Measurements from ENCODE around the gene ABCG4.
A peak's percentile ranks its signal among the peaks of the same experiment; 100 is the strongest.

ABCG4 gene

GRCh38 chr11:119118946-119119345 is 29.9 kb upstream of the ABCG4 start:
- Histone ChIP-seq H3K79me1 (replicated peaks; ENCODE audit: low read length, poor library complexity, severe bottlenecking) (peaks cover 5% of the 10 kb centered on the region), H2BK120ac (ENCODE audit: low read depth, low read length) (no peak overlapping the region), H3K4me1 (ENCODE audit: control insufficient read depth, insufficient read depth, low read depth, low read length) (peaks cover 4% of the 10 kb centered on the region), H3K27me3 (ENCODE audit: control insufficient read depth in 1 of 2, insufficient read depth in 1 of 2, low read length in 2 of 2) (no peaks in the 10 kb centered on the region), H2AFZ (ENCODE audit: low read depth, low read length) (no peak overlapping the region), H2BK12ac (ENCODE audit: low read length in 2 of 2) (no peak overlapping the region), H3K36me3 (ENCODE audit: control insufficient read depth in 1 of 2, insufficient read depth in 2 of 2, low read depth in 1 of 2, low read length in 2 of 2) (peaks cover 22 to 34% of the 10 kb centered on the region in 2 experiments), H3K4me3 (ENCODE audit: insufficient read depth in 1 of 2, low read depth in 1 of 2, low read length in 2 of 2) (no peak overlapping the region), H4K8ac (ENCODE audit: low read length) (no peak overlapping the region), H3K4me2 (ENCODE audit: low read length, poor library complexity, severe bottlenecking) (no peak overlapping the region), H2AK5ac (ENCODE audit: low read length, severe bottlenecking) (no peak overlapping the region), H3K4ac (ENCODE audit: low read depth in 1 of 2, low read length in 2 of 2) (no peak overlapping the region), H2BK5ac (ENCODE audit: low read depth, low read length, poor library complexity, severe bottlenecking) (no peak overlapping the region), H3K18ac (ENCODE audit: low read depth in 1 of 2, low read length in 2 of 2) (no peak overlapping the region), H4K91ac (ENCODE audit: low read length) (no peak overlapping the region), H3K23ac (ENCODE audit: low read length in 2 of 2) (no peak overlapping the region), H3K9ac (ENCODE audit: low read length) (no peak overlapping the region), H3K9me3 (ENCODE audit: control insufficient read depth, low read length) (no peaks in the 10 kb centered on the region), H3K14ac (ENCODE audit: low read length in 2 of 2) (no peak overlapping the region), H3K27ac (ENCODE audit: low read length, poor library complexity, severe bottlenecking) (no peak overlapping the region), H2BK15ac (ENCODE audit: low read depth, poor library complexity, severe bottlenecking) (no peak overlapping the region)
- no CpG with 5 or more reads among the region's 1 CpG for WGBS
- DNase-seq = no peak

DNA sequence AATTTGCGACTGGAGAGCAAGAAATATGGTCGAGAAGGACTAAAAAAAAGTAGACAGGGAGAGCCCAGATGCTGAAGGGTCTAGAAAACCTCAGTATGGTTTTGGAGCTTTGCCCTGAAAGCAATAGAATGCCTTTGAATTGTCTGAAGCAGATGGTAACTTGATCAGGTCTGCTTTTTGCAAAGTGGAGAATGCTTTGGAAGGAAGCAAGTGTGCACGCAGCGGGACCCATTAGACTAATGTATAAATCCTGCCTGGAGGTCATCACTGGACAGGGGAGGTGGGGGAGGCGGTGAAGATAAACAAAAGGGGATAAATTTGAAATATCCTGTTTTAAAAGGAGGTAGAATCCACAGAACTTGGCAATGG is 28.2 kb upstream of the ABCG4 start:
- no peaks in the 10 kb centered on the region for H3K9me3 ChIP-seq (ENCODE audit: control insufficient read depth, low read length)
- H3K27ac ChIP-seq (ENCODE audit: low read length, poor library complexity, severe bottlenecking) = peak overlapping the region; percentile 38
- H2AK5ac ChIP-seq (ENCODE audit: low read length, severe bottlenecking) = no peak overlapping the region
- H3K27me3 ChIP-seq (ENCODE audit: control insufficient read depth in 1 of 2, insufficient read depth in 1 of 2, low read length in 2 of 2) = no peaks in the 10 kb centered on the region
- peaks cover 13% of the 10 kb centered on the region for H3K79me1 ChIP-seq (replicated peaks; ENCODE audit: low read length, poor library complexity, severe bottlenecking)
- peak overlapping the region in 1 of 2 experiments; percentile 96 for H3K4me3 ChIP-seq (ENCODE audit: insufficient read depth in 1 of 2, low read depth in 1 of 2, low read length in 2 of 2)
- H2BK5ac ChIP-seq (ENCODE audit: low read depth, low read length, poor library complexity, severe bottlenecking) = no peak overlapping the region
- H2BK120ac ChIP-seq (ENCODE audit: low read depth, low read length) = no peak overlapping the region
- no peak overlapping the region for H3K23ac ChIP-seq (ENCODE audit: low read length in 2 of 2)
- H3K36me3 ChIP-seq (ENCODE audit: control insufficient read depth in 1 of 2, insufficient read depth in 2 of 2, low read depth in 1 of 2, low read length in 2 of 2) = peaks cover 26 to 38% of the 10 kb centered on the region in 2 experiments
- H2BK12ac ChIP-seq (ENCODE audit: low read length in 2 of 2) = no peak overlapping the region
- peak overlapping the region; percentile 92 for H4K8ac ChIP-seq (ENCODE audit: low read length)
- peak overlapping the region; percentile 95 for H3K9ac ChIP-seq (ENCODE audit: low read length)
- H3K4me1 ChIP-seq (ENCODE audit: control insufficient read depth, insufficient read depth, low read depth, low read length) = peaks cover 4% of the 10 kb centered on the region
- H2BK15ac ChIP-seq (ENCODE audit: low read depth, poor library complexity, severe bottlenecking) = no peak overlapping the region
- H3K4me2 ChIP-seq (ENCODE audit: low read length, poor library complexity, severe bottlenecking) = peak overlapping the region; percentile 69
- 56% methylated on average over 5 of the region's 5 CpGs for WGBS
- no peak overlapping the region for H2AFZ ChIP-seq (ENCODE audit: low read depth, low read length)
- H3K14ac ChIP-seq (ENCODE audit: low read length in 2 of 2) = no peak overlapping the region
- no peak overlapping the region for H4K91ac ChIP-seq (ENCODE audit: low read length)
- no peak overlapping the region for H3K4ac ChIP-seq (ENCODE audit: low read depth in 1 of 2, low read length in 2 of 2)
- DNase-seq = no peak
- H3K18ac ChIP-seq (ENCODE audit: low read depth in 1 of 2, low read length in 2 of 2) = no peak overlapping the region

GRCh38 chr11:119121008-119121810 is 27.6 kb upstream of the ABCG4 start, which contains the start of gene HINFP:
TSS of gene HINFP (plus strand) at chr11:119121580. CDS start at chr11:119126945, 5,365 bp downstream.
- Histone ChIP-seq H3K27ac (ENCODE audit: low read length, poor library complexity, severe bottlenecking) (peak within 1 kb of the TSS; percentile 74), H3K23ac (ENCODE audit: low read length in 2 of 2) (no peak within 1 kb of the TSS), H2BK12ac (ENCODE audit: low read length in 2 of 2) (peak within 1 kb of the TSS in 1 of 2 experiments; percentile 16), H3K9me3 (ENCODE audit: control insufficient read depth, low read length) (no peaks in the 10 kb centered on the region), H3K36me3 (ENCODE audit: control insufficient read depth in 1 of 2, insufficient read depth in 2 of 2, low read depth in 1 of 2, low read length in 2 of 2) (peaks cover 22 to 37% of the 10 kb centered on the region in 2 experiments), H2AK5ac (ENCODE audit: low read length, severe bottlenecking) (no peak within 1 kb of the TSS), H3K4me2 (ENCODE audit: low read length, poor library complexity, severe bottlenecking) (peak within 1 kb of the TSS; percentile 82), H2BK5ac (ENCODE audit: low read depth, low read length, poor library complexity, severe bottlenecking) (no peak within 1 kb of the TSS), H3K14ac (ENCODE audit: low read length in 2 of 2) (no peak within 1 kb of the TSS), H3K79me1 (replicated peaks; ENCODE audit: low read length, poor library complexity, severe bottlenecking) (peaks cover 16% of the 10 kb centered on the region), H2BK15ac (ENCODE audit: low read depth, poor library complexity, severe bottlenecking) (no peak within 1 kb of the TSS), H3K4me1 (ENCODE audit: control insufficient read depth, insufficient read depth, low read depth, low read length) (peaks cover 4% of the 10 kb centered on the region), H4K8ac (ENCODE audit: low read length) (peak within 1 kb of the TSS; percentile 92), H3K18ac (ENCODE audit: low read depth in 1 of 2, low read length in 2 of 2) (peak within 1 kb of the TSS; percentile 69 to 90), H3K9ac (ENCODE audit: low read length) (peak within 1 kb of the TSS; percentile 97), H4K91ac (ENCODE audit: low read length) (no peak within 1 kb of the TSS), H3K4me3 (ENCODE audit: insufficient read depth in 1 of 2, low read depth in 1 of 2, low read length in 2 of 2) (peak within 1 kb of the TSS; percentile 90 to 96), H3K4ac (ENCODE audit: low read depth in 1 of 2, low read length in 2 of 2) (no peak within 1 kb of the TSS), H2BK120ac (ENCODE audit: low read depth, low read length) (no peak within 1 kb of the TSS), H2AFZ (ENCODE audit: low read depth, low read length) (peak within 1 kb of the TSS; percentile 86), H3K27me3 (ENCODE audit: control insufficient read depth in 1 of 2, insufficient read depth in 1 of 2, low read length in 2 of 2) (no peaks in the 10 kb centered on the region)
- peak; percentile 99 for DNase-seq
- WGBS = under 1% methylated on average over 52 of the region's 54 CpGs

DNA sequence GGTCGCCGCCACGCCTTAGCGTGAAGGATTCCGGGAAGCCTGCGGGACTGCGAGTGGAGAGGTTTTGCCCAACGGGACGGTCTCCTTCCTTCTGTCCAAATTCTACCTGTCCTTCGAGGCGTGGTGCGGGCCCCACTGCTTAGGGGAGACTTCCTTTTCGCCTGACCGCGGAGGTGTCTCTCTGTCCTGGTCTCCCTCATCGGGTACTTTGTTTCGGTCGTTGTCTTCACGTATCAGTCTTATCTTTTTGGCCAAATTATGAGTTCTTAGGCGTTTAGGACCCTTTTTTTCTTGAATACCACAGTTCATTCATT is 27.1 kb upstream of the ABCG4 start:
- Histone ChIP-seq H2BK5ac (ENCODE audit: low read depth, low read length, poor library complexity, severe bottlenecking) (no peak overlapping the region), H3K9ac (ENCODE audit: low read length) (peak overlapping the region; percentile 97), H3K4me3 (ENCODE audit: insufficient read depth in 1 of 2, low read depth in 1 of 2, low read length in 2 of 2) (peak overlapping the region; percentile 90 to 96), H3K4ac (ENCODE audit: low read depth in 1 of 2, low read length in 2 of 2) (no peak overlapping the region), H2AK5ac (ENCODE audit: low read length, severe bottlenecking) (no peak overlapping the region), H4K8ac (ENCODE audit: low read length) (no peak overlapping the region), H3K9me3 (ENCODE audit: control insufficient read depth, low read length) (no peaks in the 10 kb centered on the region), H3K18ac (ENCODE audit: low read depth in 1 of 2, low read length in 2 of 2) (peak overlapping the region in 1 of 2 experiments; percentile 69), H3K27me3 (ENCODE audit: control insufficient read depth in 1 of 2, insufficient read depth in 1 of 2, low read length in 2 of 2) (no peaks in the 10 kb centered on the region), H2BK15ac (ENCODE audit: low read depth, poor library complexity, severe bottlenecking) (no peak overlapping the region), H3K27ac (ENCODE audit: low read length, poor library complexity, severe bottlenecking) (peak overlapping the region; percentile 74), H2BK12ac (ENCODE audit: low read length in 2 of 2) (no peak overlapping the region), H3K4me1 (ENCODE audit: control insufficient read depth, insufficient read depth, low read depth, low read length) (peaks cover 4% of the 10 kb centered on the region), H3K4me2 (ENCODE audit: low read length, poor library complexity, severe bottlenecking) (peak overlapping the region; percentile 82), H2AFZ (ENCODE audit: low read depth, low read length) (peak overlapping the region; percentile 86), H3K14ac (ENCODE audit: low read length in 2 of 2) (no peak overlapping the region), H3K79me1 (replicated peaks; ENCODE audit: low read length, poor library complexity, severe bottlenecking) (peaks cover 19% of the 10 kb centered on the region), H3K36me3 (ENCODE audit: control insufficient read depth in 1 of 2, insufficient read depth in 2 of 2, low read depth in 1 of 2, low read length in 2 of 2) (peaks cover 16 to 37% of the 10 kb centered on the region in 2 experiments), H3K23ac (ENCODE audit: low read length in 2 of 2) (no peak overlapping the region), H2BK120ac (ENCODE audit: low read depth, low read length) (no peak overlapping the region), H4K91ac (ENCODE audit: low read length) (no peak overlapping the region)
- WGBS = under 1% methylated on average over 20 of the region's 20 CpGs
- no peak for DNase-seq
